DOHH2 (cell line): ENCODE measurements around the gene MAP3K10.

Experiments
- EZH2phosphoT487 ChIP-seq: fragments of 200-600 bp; sonication (generic); IDR thresholded peaks from 2 replicates; pipeline ENCODE4 v1.6.1; 2017; ENCODE audit warnings: borderline replicate concordance, mild to moderate bottlenecking, antibody characterized with exemption, low read length, moderate library complexity, mixed read lengths
- TF ChIP-seq, protein P1 (sequence below): fragments of 200-600 bp; sonication (generic); IDR thresholded peaks from one replicate; pipeline ENCODE4 v1.5.1; 2014; ENCODE audit warnings: antibody characterized with exemption, mild to moderate bottlenecking, low read depth, low read length; ENCODE audit not compliant: poor library complexity, severe bottlenecking

DNA sequence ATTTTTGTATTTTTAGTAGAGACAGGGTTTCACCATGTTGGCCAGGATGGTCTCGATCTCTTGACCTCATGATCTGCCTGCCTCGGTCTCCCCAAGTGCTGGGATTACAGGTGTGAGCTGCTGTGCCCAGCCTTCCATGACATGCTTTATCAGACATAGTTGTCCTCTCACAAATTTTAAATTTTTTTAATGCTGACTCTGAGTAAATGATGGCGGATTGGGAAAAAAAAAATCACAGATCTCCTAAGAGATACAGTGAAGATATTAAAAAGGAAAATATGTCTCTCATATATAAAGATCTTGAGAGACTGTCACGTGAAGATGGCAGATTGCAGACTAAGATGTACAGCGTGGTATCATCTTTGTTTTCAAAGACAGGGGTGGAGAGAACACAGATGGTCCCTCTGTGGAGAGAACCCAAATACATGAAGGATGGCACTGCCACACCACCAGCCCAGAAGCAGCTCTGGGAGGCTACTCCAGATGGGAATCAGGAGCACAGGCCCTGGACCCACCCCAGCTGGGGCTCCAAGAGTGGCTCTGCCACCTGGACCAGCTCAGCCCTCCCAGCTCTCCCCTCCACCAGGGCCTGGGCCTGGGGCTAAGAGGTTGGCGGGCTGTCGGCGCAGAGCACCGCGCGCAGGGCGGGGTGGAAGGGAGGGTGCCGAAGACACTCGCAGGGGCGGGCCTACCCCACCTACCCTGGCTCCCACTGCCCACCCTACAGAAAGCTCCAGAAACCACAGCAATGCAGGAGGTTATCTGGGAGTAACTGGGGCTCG lies 55.3 kb downstream of the MAP3K10 start:
- TF ChIP-seq, protein P1, sequence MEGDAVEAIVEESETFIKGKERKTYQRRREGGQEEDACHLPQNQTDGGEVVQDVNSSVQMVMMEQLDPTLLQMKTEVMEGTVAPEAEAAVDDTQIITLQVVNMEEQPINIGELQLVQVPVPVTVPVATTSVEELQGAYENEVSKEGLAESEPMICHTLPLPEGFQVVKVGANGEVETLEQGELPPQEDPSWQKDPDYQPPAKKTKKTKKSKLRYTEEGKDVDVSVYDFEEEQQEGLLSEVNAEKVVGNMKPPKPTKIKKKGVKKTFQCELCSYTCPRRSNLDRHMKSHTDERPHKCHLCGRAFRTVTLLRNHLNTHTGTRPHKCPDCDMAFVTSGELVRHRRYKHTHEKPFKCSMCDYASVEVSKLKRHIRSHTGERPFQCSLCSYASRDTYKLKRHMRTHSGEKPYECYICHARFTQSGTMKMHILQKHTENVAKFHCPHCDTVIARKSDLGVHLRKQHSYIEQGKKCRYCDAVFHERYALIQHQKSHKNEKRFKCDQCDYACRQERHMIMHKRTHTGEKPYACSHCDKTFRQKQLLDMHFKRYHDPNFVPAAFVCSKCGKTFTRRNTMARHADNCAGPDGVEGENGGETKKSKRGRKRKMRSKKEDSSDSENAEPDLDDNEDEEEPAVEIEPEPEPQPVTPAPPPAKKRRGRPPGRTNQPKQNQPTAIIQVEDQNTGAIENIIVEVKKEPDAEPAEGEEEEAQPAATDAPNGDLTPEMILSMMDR = no peak
- no peak for TF ChIP-seq EZH2phosphoT487
